GM21390 (cell line): ENCODE data around the gene SMYD5.

Experiments
- ATAC-seq: cut with Tn5 transposase; IDR thresholded peaks from one replicate; pipeline ENCODE4 v1.9.1; 2021; ENCODE audit not compliant: unreplicated experiment

Gene SMYD5

DNA sequence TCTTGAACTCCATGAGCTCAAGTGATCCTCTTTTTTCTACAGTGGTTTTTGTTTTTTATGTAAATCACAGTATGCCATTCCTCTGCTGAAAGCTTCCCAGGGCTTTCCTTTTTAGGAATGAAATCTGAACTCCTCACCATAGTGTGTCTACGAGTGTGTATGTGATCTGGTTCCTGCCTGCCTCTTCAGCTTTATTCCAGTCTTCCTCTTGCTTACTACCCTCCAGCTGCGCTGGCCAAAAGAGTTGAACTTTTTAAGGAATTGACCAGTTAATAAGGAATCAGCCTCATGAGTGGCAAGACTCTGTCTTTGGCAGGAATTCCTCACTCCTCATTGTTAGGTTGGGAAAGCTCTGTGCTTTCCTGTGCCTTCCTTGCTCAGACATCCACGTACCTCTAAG, 24.1 kb downstream of the SMYD5 start:
- no peak for ATAC-seq

DNA sequence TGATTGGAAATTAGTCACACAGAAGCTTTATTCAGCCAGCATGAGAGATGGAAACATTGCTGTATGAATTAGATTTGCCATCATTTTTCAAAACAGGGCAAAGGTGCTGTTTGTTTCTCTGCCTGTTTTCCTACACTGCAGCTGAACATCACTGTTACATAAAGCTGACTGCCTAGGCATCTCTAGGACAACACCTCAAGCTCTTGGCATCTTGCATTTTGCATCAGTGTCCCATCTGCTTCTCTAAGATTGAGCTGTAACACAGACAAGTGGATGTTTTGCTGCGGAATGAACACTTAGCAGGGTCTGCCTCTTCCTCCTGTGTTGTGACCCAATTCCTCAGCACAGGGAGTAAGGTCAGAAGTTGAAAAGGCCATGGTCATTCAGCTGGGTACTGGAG, 24.9 kb downstream of the SMYD5 start:
- no peak for ATAC-seq

DNA sequence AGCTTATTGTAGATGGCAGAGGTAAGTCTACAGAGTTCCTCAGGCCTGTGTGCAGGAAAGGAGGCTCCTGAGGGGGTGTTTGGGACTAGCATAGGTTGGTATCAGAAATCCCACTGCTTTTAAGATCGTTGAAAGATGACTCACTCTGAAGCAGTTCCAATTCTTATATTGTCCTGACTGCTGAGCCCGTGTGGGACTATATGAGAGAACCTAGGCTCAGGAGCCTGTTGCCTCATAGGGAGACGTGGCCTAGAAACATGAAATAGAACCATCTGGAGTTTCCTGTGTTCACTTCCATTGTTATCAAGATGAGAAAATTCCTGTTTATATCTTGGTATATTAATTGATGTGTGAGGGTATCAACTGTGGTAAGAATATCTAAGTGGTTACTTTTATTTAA, 25.7 kb downstream of the SMYD5 start:
- ATAC-seq: no peak

- no peak for ATAC-seq
These were observed 30.0 kb downstream of the SMYD5 start for GRCh38 chr2:73243884-73244570.

DNA sequence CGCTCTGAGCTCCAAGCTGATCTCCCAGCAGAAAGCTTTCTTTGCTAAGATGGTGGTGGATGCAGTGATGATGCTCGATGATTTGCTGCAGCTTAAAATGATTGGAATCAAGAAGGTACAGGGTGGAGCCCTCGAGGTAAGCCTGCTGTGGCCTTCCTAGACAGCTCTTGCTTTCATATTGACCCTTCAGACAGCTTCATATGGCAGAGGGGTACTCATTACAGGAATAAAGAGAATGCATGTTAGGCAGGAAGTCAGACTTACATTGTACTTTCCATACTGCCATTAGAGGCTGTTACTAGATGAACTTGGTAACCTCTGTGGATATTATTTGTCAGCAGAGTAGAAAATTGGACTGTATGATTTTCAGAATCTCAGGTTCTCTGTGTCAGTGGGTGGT, 30.5 kb downstream of the SMYD5 start:
- no peak for ATAC-seq

DNA sequence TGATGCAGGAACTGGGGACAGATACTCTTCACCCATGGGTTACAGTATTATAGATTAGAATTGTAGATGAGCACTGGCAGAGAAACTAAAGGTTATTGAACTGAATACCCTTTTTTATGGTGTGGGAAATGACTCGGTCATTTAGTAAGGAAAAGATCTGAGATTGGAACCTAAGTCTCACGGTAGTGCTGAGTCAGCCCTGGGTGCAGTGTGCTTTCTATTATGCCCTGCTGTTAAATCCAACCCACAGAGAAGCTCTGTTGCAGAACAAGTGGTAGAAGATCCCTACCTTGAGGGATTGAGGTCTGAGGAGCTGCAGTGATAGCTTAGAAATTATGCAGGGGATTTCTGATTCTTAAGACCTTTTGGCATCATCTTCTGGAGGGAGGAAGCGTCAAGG, 32.8 kb downstream of the SMYD5 start:
- ATAC-seq: no peak

- ATAC-seq: no peak
These were observed 35.6 kb downstream of the SMYD5 start for GRCh38 chr2:73249636-73250035.

DNA sequence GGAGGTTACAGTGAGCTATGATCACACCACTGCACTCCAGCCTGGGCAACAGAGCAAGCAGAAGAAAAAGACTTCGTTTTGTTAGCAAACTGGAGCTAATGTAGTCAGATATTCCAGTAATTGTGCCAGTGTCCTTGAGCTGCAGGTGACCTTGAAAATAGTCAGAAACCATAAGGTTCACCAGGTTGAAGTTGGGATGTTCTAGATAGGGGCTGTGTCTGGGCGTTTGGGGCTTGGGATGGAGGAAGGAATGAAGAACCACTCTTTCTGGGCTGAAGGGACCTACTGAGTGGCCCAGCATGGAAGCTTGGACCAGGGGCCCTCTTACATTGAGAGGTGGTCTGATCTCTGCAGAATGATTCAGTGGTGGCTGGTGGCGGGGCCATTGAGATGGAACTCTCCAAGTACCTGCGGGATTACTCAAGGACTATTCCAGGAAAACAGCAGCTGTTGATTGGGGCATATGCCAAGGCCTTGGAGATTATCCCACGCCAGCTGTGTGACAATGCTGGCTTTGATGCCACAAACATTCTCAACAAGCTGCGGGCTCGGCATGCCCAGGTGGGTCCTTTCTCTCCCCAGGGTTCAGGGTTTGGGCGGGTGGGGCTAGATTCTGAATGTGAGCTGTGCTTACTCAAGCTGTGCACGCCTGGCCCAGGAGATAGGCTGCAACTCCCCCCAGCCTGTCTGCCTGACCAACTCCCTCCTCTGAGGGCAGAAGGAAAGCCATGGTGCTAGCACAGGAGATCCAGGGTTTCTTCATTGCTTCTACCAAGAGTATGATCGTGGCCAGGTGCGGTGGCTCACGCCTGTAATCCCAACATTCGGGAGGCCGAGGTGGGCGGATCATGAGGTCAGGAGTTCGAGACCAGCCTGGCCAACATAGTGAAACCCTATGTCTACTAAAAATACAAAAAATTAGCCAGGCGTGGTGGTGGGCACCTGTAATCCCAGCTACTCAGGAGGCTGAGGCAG, 37.1 kb downstream of the SMYD5 start:
- ATAC-seq: no peak

GRCh38 chr2:73252238-73253027, 38.4 kb downstream of the SMYD5 start:
- ATAC-seq: no peak

DNA sequence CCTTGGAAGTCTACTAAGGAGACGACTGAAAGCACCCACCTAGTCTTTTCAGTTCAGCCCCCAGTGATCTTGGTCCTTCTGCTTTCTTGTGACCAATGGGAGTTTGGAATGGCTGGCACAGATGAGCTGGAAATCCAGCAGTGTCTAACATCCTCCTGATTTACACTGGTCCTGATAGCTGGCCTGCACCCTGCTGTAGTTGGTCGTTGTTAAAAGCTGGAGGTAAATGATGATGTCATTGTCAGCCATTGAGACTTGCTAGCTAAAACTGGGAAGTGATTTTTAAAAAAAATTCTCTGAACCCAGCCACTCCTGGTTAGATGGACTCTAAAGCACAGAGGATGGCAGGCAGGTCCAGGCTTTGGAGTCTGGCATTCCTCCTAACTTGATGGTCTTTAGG, 39.4 kb downstream of the SMYD5 start:
- ATAC-seq: no peak

DNA sequence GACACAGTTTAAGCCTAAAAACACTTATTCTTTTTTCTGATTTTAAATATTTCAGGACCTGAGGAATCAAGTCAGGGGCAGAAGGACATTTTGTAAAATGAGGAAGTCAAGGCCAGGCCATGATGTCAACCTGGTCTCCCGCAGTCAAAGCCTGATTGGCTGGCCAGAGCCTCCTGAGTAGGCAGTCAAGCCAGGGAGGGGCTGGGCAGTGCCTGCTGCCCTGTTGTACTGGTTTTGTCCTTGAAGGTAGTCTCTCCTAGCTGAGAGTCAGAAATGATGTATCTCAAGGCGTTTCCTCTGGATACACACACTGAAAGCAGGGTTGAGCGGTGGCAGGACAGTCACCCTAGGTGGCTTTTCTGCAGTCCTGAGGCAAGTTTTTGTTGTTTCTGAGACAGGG, 39.9 kb downstream of the SMYD5 start:
- ATAC-seq: no peak

- no peak for ATAC-seq
These were observed 40.4 kb downstream of the SMYD5 start for GRCh38 chr2:73254343-73255006.

- no peak for ATAC-seq
These were observed 41.1 kb downstream of the SMYD5 start for GRCh38 chr2:73255007-73255644.

GRCh38 chr2:73255907-73256617, 42.0 kb downstream of the SMYD5 start:
- ATAC-seq: no peak

DNA sequence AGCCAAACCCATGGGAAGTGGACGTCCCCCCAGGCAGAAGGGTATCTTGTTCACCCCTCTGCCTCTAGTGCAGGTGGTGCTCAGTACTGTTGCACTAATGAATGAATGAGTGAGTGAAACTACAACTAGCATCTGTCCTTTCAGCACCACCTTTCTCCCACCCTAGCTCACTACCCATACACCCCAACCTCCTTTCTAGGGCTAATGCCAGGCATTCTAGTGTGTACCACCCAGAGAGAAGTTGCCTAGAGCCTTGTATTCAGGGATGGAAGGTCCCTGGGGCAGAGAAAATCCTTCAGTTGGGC, 42.5 kb downstream of the SMYD5 start:
- ATAC-seq: no peak

GRCh38 chr2:73257021-73257420, 43.0 kb downstream of the SMYD5 start:
- no peak for ATAC-seq

GRCh38 chr2:73257425-73258125, 43.5 kb downstream of the SMYD5 start:
- ATAC-seq: no peak

GRCh38 chr2:73258186-73258912, 44.3 kb downstream of the SMYD5 start:
- ATAC-seq: no peak

DNA sequence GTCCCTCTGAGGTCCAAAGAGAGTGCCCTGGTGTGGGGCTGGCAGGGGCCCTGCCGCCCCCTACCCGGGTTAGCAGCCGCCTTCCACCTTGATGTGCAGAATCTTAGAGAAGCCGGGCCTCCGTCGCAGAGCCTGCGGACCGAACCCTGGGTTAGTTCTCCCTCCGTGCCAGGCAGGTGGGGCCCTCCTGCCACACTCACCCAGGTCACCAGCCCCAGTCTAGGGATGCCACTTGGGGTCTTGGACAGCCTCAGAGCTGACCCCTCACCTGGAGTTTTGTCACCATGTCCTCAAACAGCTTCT, 44.8 kb downstream of the SMYD5 start:
- no peak for ATAC-seq
